Sigmoid colon (tissue), 4 donors: ENCODE results near the gene EMB.
"Not testable (repeated sequence)": the region's sequence is repeated elsewhere in the genome, so short reads cannot be mapped to it uniquely, and the experiment has no call there.

Experiments
- CTCF ChIP-seq, 4 experiments: fragments of 450-650 bp in 3 of 4; fragments of 200-600 bp in 1 of 4; IDR thresholded peaks; one replicate each; pipeline ENCODE4 v1.5.1; 2016 to 2019; ENCODE audit warnings: antibody characterized with exemption in 4 of 4, mild to moderate bottlenecking in 3 of 4, moderate library complexity in 2 of 4
- POLR2A ChIP-seq, 2 donors: fragments of 450-650 bp; IDR thresholded peaks; one replicate each; pipeline ENCODE4 v1.6.1; 2016; ENCODE audit warnings: antibody characterized with exemption in 2 of 2, mild to moderate bottlenecking in 2 of 2, moderate library complexity in 2 of 2
- POLR2AphosphoS5 ChIP-seq, 4 donors: sonication (generic); formaldehyde crosslinking; IDR thresholded peaks; one replicate each; pipeline ENCODE4 v1.6.1; 2017; ENCODE audit warnings: antibody characterized with exemption in 4 of 4

GRCh38 chr5:50369287-50370033 lies 71.6 kb downstream of the EMB start:
- not testable (repeated sequence) for TF ChIP-seq CTCF, POLR2AphosphoS5, POLR2A (IDR thresholded peaks at IDR 0.05)
